Suprapubic skin (tissue), 4 donors: ENCODE results near the gene DTNA.

Experiments
- CTCF ChIP-seq, 2 donors: fragments of 200-600 bp in 1 of 2; fragments of 450-650 bp in 1 of 2; sonication (generic) in 1 of 2; IDR thresholded peaks; one replicate each; pipeline ENCODE4 v1.5.1; 2016 to 2019; ENCODE audit warnings: antibody characterized with exemption in 2 of 2, mild to moderate bottlenecking in 1 of 2, moderate library complexity in 1 of 2
- EP300 ChIP-seq: sonication (generic); formaldehyde crosslinking; IDR thresholded peaks from one replicate; pipeline ENCODE4 v1.6.1; 2017; ENCODE audit warnings: antibody characterized with exemption
- POLR2A ChIP-seq, 2 donors: fragments of 450-650 bp; IDR thresholded peaks; one replicate each; pipeline ENCODE4 v1.6.1; 2017; ENCODE audit warnings: antibody characterized with exemption in 2 of 2, mild to moderate bottlenecking in 2 of 2, moderate library complexity in 2 of 2
- POLR2AphosphoS5 ChIP-seq, 3 donors: sonication (generic); formaldehyde crosslinking; IDR thresholded peaks; one replicate each; pipeline ENCODE4 v1.6.1; 2017; ENCODE audit warnings: antibody characterized with exemption in 3 of 3

GRCh38 chr18:34697233-34697632 lies 12.9 kb upstream of the DTNA start:
- TF ChIP-seq POLR2A (IDR thresholded peaks at IDR 0.05), result no peak
- no peak for TF ChIP-seq POLR2AphosphoS5 (IDR thresholded peaks at IDR 0.05)
- no peak for TF ChIP-seq CTCF (IDR thresholded peaks at IDR 0.05)
- no peak for TF ChIP-seq EP300
